WTC11 (cell line): Measurements from ENCODE around the gene ARL6IP6. TPM values are rescaled to one million over a fixed set of nuclear protein-coding genes. Genes with fewer than 3 reads are reported as not detected.
A peak's percentile ranks its signal among the peaks of the same experiment; 100 is the strongest.

Experiments
- ATAC-seq: fragments of 200-7000 bp; cut with Tn5 transposase; 2 replicates; pipeline ENCODE4 v1.10.0; 2021; ENCODE audit warnings: mild to moderate bottlenecking, moderate library complexity
- CTCF ChIA-PET: fragments of 300-600 bp; sonication (Branson Sonifier 250); formaldehyde crosslinking; loops from one replicate; lab custom pipeline; 2021; ENCODE audit warnings: antibody characterized with exemption; lab: Charles Lee
- POLR2A ChIA-PET: fragments of 350-600 bp; sonication (Branson Sonifier 250); formaldehyde crosslinking; loops from one replicate; lab custom pipeline; 2021; ENCODE audit warnings: antibody characterized with exemption; lab: Charles Lee
- DNase-seq: peaks from one replicate; pipeline ENCODE4 v3.0.0; 2021; ENCODE audit warnings: low spot score
- H3K27ac Mint-ChIP-seq: 2 replicates; pipeline ENCODE4 v1.8.0; 2021; ENCODE audit warnings: mixed read lengths
- H3K27me3 Mint-ChIP-seq: 2 replicates; pipeline ENCODE4 v1.8.0; 2021; ENCODE audit warnings: low read depth, mild to moderate bottlenecking, moderate library complexity, mixed read lengths
- H3K36me3 Mint-ChIP-seq: 2 replicates; pipeline ENCODE4 v1.8.0; 2021; ENCODE audit warnings: mixed read lengths
- H3K4me1 Mint-ChIP-seq: 2 replicates; pipeline ENCODE4 v1.8.0; 2022; ENCODE audit warnings: mixed read lengths
- H3K4me3 Mint-ChIP-seq: 2 replicates; pipeline ENCODE4 v1.8.0; 2021; ENCODE audit warnings: mild to moderate bottlenecking, moderate library complexity, mixed read lengths
- H3K9me3 Mint-ChIP-seq: 2 replicates; pipeline ENCODE4 v1.8.0; 2021; ENCODE audit warnings: mixed read lengths
- ARID4B ChIP-seq: sonication (generic); formaldehyde crosslinking; IDR thresholded peaks from 2 replicates; pipeline ENCODE4 v1.8.0; 2023; ENCODE audit warnings: missing genetic modification reagents, mild to moderate bottlenecking, borderline replicate concordance
- CTCF ChIP-seq: fragments of 200-600 bp; IDR thresholded peaks from 2 replicates; pipeline ENCODE4 v1.8.0; 2022; ENCODE audit warnings: antibody characterized with exemption
- E2F4 ChIP-seq: sonication (generic); formaldehyde crosslinking; IDR thresholded peaks from 2 replicates; pipeline ENCODE4 v1.8.1; 2022; ENCODE audit warnings: low read depth, mild to moderate bottlenecking, moderate library complexity, missing genetic modification reagents, borderline replicate concordance
- EMX1 ChIP-seq: fragments of 250-450 bp; sonication (Bioruptor Pico); IDR thresholded peaks from 2 replicates; pipeline ENCODE4 v1.8.0; 2021; ENCODE audit warnings: mild to moderate bottlenecking
- ETV6 ChIP-seq: sonication (generic); formaldehyde crosslinking; IDR thresholded peaks from 2 replicates; pipeline ENCODE4 v1.8.1; 2022; ENCODE audit warnings: mild to moderate bottlenecking, missing genetic modification reagents
- FOXK1 ChIP-seq: sonication (generic); formaldehyde crosslinking; IDR thresholded peaks from 2 replicates; pipeline ENCODE4 v1.8.0; 2022; ENCODE audit warnings: mild to moderate bottlenecking, moderate library complexity, missing genetic modification reagents
- JUN ChIP-seq: sonication (generic); formaldehyde crosslinking; IDR thresholded peaks from 2 replicates; pipeline ENCODE4 v1.8.0; 2023; ENCODE audit warnings: mild to moderate bottlenecking, missing genetic modification reagents
- MAX ChIP-seq: sonication (generic); formaldehyde crosslinking; IDR thresholded peaks from 2 replicates; pipeline ENCODE4 v1.8.0; 2022; ENCODE audit warnings: mild to moderate bottlenecking, missing genetic modification reagents
- NFE2L1 ChIP-seq: sonication (generic); formaldehyde crosslinking; IDR thresholded peaks from 2 replicates; pipeline ENCODE4 v1.8.1; 2023; ENCODE audit warnings: missing genetic modification reagents
- PRRX2 ChIP-seq: fragments of 250-450 bp; sonication (Bioruptor Pico); IDR thresholded peaks from 2 replicates; pipeline ENCODE4 v1.8.0; 2021; ENCODE audit warnings: mild to moderate bottlenecking
- STAT6 ChIP-seq: sonication (generic); formaldehyde crosslinking; conservative IDR thresholded peaks from 2 replicates; pipeline ENCODE4 v1.8.1; 2023; ENCODE audit warnings: mild to moderate bottlenecking, low read depth, missing genetic modification reagents, moderate library complexity
- TCF7 ChIP-seq: sonication (generic); formaldehyde crosslinking; IDR thresholded peaks from 2 replicates; pipeline ENCODE4 v1.8.0; 2022; ENCODE audit warnings: mild to moderate bottlenecking, low read depth, missing genetic modification reagents, moderate library complexity
- TEAD1 ChIP-seq: sonication (generic); formaldehyde crosslinking; IDR thresholded peaks from 2 replicates; pipeline ENCODE4 v1.8.0; 2022; ENCODE audit warnings: mild to moderate bottlenecking, missing genetic modification reagents
- USF2 ChIP-seq: sonication (generic); formaldehyde crosslinking; IDR thresholded peaks from 2 replicates; pipeline ENCODE4 v1.8.1; 2023; ENCODE audit warnings: mild to moderate bottlenecking, missing genetic modification reagents, moderate library complexity
- ZBTB21 ChIP-seq: sonication (generic); formaldehyde crosslinking; IDR thresholded peaks from 2 replicates; pipeline ENCODE4 v1.8.1; 2023; ENCODE audit warnings: mild to moderate bottlenecking, missing genetic modification reagents, borderline replicate concordance
- ZNF263 ChIP-seq: sonication (generic); formaldehyde crosslinking; IDR thresholded peaks from 2 replicates; pipeline ENCODE4 v1.8.1; 2022; ENCODE audit warnings: low read depth, mild to moderate bottlenecking, moderate library complexity, missing genetic modification reagents
- total RNA-seq: library from RNA; stranded (reverse); gene quantifications from 3 replicates; pipeline ENCODE4 v1.2.3, GENCODE V29; 2021

The ARL6IP6 gene
- total RNA-seq, 1 experiment from 2014 or later = 40.4 TPM

GRCh38 chr2:152715854-152716428, 2.5 kb upstream of the ARL6IP6 start:
- Mint-ChIP-seq H3K27me3 (no peaks in the 10 kb centered on the region), H3K4me3 (peak overlapping the region; percentile 97), H3K36me3 (peaks cover 42% of the 10 kb centered on the region), H3K27ac (peak overlapping the region; percentile 90), H3K4me1 (peaks cover 23% of the 10 kb centered on the region), H3K9me3 (no peaks in the 10 kb centered on the region)
- no peak for ATAC-seq
- ChIA-PET CTCF (interaction anchor here (0.7 to 2.0 kb wide), 4 partner anchors 9 to 31 kb away, joined by 3 to 11 read pairs (median 3); no protein-coding TSS in a partner anchor), POLR2A (no interaction called here)
- DNase-seq = peak; percentile 56
- TF ChIP-seq CTCF = peak; percentile 42; the same call in 1 of the 2 replicates
- no peak for TF ChIP-seq PRRX2 (CRISPR knock-in tag)
- TF ChIP-seq ZBTB21 (CRISPR knock-in tag) = no peak

GRCh38 chr2:152716805-152717227, 1.6 kb upstream of the ARL6IP6 start:
- Mint-ChIP-seq H3K27me3 (no peaks in the 10 kb centered on the region), H3K36me3 (peaks cover 41% of the 10 kb centered on the region), H3K9me3 (no peaks in the 10 kb centered on the region), H3K4me1 (peaks cover 29% of the 10 kb centered on the region), H3K4me3 (peak overlapping the region; percentile 97), H3K27ac (peak overlapping the region; percentile 97)
- peak; percentile 25 for DNase-seq
- 0 out of 2 replicates have a peak, but pooled peaks have one; percentile 40 for TF ChIP-seq JUN
- TF ChIP-seq EMX1 (CRISPR knock-in tag) = no peak
- ChIA-PET POLR2A (interaction anchor here (0.6 to 1.6 kb wide), 6 partner anchors 9 to 1962 kb away, joined by 3 to 10 read pairs (median 5); partner anchors contain the start of gene FMNL2), CTCF (interaction anchor here (0.6 to 2.0 kb wide), 8 partner anchors 9 to 864 kb away, joined by 3 to 11 read pairs (median 4); no protein-coding TSS in a partner anchor)
- ATAC-seq = 0 out of 2 replicates have a peak, but pooled peaks have one; percentile 0

- Mint-ChIP-seq H3K4me3 (peak within 1 kb of the TSS; percentile 97), H3K27me3 (no peaks in the 10 kb centered on the region), H3K4me1 (peaks cover 33% of the 10 kb centered on the region), H3K36me3 (peaks cover 41% of the 10 kb centered on the region), H3K27ac (peak within 1 kb of the TSS; percentile 100), H3K9me3 (no peaks in the 10 kb centered on the region)
- ChIA-PET CTCF (interaction anchor here (0.6 to 2.0 kb wide), 5 partner anchors 17 to 863 kb away, joined by 4 to 11 read pairs (median 5); no protein-coding TSS in a partner anchor), POLR2A (interaction anchor here (0.5 to 1.6 kb wide), 7 partner anchors 7 to 1963 kb away, joined by 3 to 10 read pairs (median 5); partner anchors contain the start of gene FMNL2)
- ATAC-seq (peak; percentile 80), DNase-seq (peak; percentile 99)
- peak; percentile 61; the same call in 1 of the 2 replicates for TF ChIP-seq E2F4 (CRISPR knock-in tag)
- 0 out of 2 replicates have a peak, but pooled peaks have one; percentile 60 for TF ChIP-seq MAX (CRISPR knock-in tag)
- 0 out of 2 replicates have a peak, but pooled peaks have one; percentile 17 for TF ChIP-seq USF2
- no peak for TF ChIP-seq NFE2L1
- 0 out of 2 replicates have a peak, but pooled peaks have one; percentile 43 for TF ChIP-seq ZNF263 (CRISPR knock-in tag)
- peak; percentile 63; the same call in 1 of the 2 replicates for TF ChIP-seq ARID4B (CRISPR knock-in tag)
- TF ChIP-seq TCF7 (CRISPR knock-in tag) = peak; percentile 75; the same call in 1 of the 2 replicates
- peak; percentile 57 for TF ChIP-seq TEAD1 (CRISPR knock-in tag)
- no peak for TF ChIP-seq STAT6
- 0 out of 2 replicates have a peak, but pooled peaks have one; percentile 51 for TF ChIP-seq ETV6
- TF ChIP-seq ZBTB21 (CRISPR knock-in tag) = 0 out of 2 replicates have a peak, but pooled peaks have one; percentile 49
- TF ChIP-seq FOXK1 = peak; percentile 81
These were observed 968 bp upstream of the ARL6IP6 start, which contains the start of gene PRPF40A for GRCh38 chr2:152717228-152718075. PRPF40A (minus strand) TSS chr2:152717461; CDS start chr2:152717439, 22 bp downstream.
